ENCODE data around the gene TLR4. TPM values are rescaled to one million over a fixed set of nuclear protein-coding genes. Genes with fewer than 3 reads are reported as not detected.

Gene TLR4
- total and polyA plus RNA-seq, 2 of the 4 experiments (the other 2 are of a cell fraction), result under 0.01 TPM; not detected in 1

DNA sequence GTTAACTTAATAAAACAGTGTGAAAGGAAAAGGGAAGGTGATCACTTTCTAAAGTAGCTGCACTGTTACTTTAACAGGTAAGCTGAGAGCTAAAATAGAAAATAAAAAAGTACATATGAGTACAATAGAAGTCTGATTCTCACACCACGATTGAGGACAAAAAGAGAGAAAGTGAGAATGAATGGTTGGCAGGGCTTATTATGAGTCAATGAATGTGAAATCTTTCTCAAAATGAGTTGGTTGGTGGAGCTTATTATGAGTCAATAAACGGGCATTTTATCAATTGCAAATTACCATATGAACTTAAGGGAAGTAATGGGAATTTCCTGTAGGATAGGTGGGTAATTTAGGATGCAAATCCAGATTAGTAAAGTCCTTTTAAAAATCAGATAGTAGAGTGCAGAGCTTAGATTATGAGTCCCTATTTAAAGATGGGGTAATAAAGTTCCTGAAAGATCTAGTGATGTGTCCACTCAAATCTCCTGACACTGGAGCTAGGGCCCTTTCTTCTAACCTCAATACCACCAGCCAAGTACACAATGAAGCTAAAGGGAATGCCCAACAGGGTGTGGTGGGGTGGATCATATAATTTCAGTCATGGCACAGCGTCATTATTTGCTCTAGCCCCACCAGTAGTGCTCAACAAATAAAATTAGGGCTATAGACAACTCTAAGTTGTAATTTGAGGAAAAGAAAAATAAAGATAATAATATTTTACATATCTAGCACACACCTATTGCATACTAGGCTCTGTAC is 21.1 kb upstream of the TLR4 start:
- no peak overlapping the region for H2BK120ac ChIP-seq (ENCODE audit: low read depth, low read length)
- DNase-seq, result no peak
- TF ChIP-seq MAZ (IDR thresholded peaks at IDR 0.05; ENCODE audit: borderline replicate concordance, low read depth, low read length), result no peak
- no peak for TF ChIP-seq CHD1 (IDR thresholded peaks at IDR 0.05; ENCODE audit: low read depth, low read length)
- TF ChIP-seq RCOR1 (IDR thresholded peaks at IDR 0.05; ENCODE audit: insufficient replicate concordance, low read length), result no peak
- no peak for TF ChIP-seq MAFK (IDR thresholded peaks at IDR 0.05; ENCODE audit: low read depth, low read length)
- no peak for TF ChIP-seq RFX5 (IDR thresholded peaks at IDR 0.05; ENCODE audit: low read depth, low read length)
- TF ChIP-seq CEBPB (IDR thresholded peaks at IDR 0.05; ENCODE audit: low read depth, low read length), result no peak
- no peak for TF ChIP-seq SMC3 (IDR thresholded peaks at IDR 0.05; ENCODE audit: low read depth, low read length)
- no peak for TF ChIP-seq BHLHE40 (IDR thresholded peaks at IDR 0.05; ENCODE audit: low read depth, low read length)
- TF ChIP-seq CTCF (conservative IDR thresholded peaks at IDR 0.05; ENCODE audit: low read depth, low read length), result no peak
- TF ChIP-seq, protein P1, sequence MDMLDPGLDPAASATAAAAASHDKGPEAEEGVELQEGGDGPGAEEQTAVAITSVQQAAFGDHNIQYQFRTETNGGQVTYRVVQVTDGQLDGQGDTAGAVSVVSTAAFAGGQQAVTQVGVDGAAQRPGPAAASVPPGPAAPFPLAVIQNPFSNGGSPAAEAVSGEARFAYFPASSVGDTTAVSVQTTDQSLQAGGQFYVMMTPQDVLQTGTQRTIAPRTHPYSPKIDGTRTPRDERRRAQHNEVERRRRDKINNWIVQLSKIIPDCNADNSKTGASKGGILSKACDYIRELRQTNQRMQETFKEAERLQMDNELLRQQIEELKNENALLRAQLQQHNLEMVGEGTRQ (IDR thresholded peaks at IDR 0.05; ENCODE audit: low read depth, low read length), result no peak
- no peak for TF ChIP-seq POLR2A (IDR thresholded peaks at IDR 0.05; ENCODE audit: low read depth, low read length)
- TF ChIP-seq MXI1 (IDR thresholded peaks at IDR 0.05; ENCODE audit: borderline replicate concordance, low read depth, low read length), result no peak
- TF ChIP-seq RAD21 (IDR thresholded peaks at IDR 0.05; ENCODE audit: low read length), result no peak
- TF ChIP-seq FOS (IDR thresholded peaks at IDR 0.05; ENCODE audit: low read depth, low read length), result no peak
- TF ChIP-seq NFE2L2 (IDR thresholded peaks at IDR 0.05; ENCODE audit: low read depth, low read length), result no peak
- TF ChIP-seq ELK1 (IDR thresholded peaks at IDR 0.05; ENCODE audit: borderline replicate concordance, low read depth, low read length), result no peak
- intact Hi-C loops (cut with micrococcal nuclease) (no loop called here), dilution Hi-C loops (cut with HindIII; ENCODE audit: low sequenced_read_pairs, unreplicated experiment) (no loop called here), in situ Hi-C loops (cut with MboI; ENCODE audit: low sequenced_read_pairs) (no loop called here)
- H3K18ac ChIP-seq (ENCODE audit: low read depth, low read length), result no peak overlapping the region
- no peaks in the 10 kb centered on the region for H4K20me1 ChIP-seq (ENCODE audit: insufficient read depth, low read length)
- no peak overlapping the region for H3K56ac ChIP-seq (ENCODE audit: extremely low read depth, insufficient read depth, low read length)
- no CpG with 5 or more reads among the region's 3 CpGs for WGBS, 2 experiments (ENCODE audit: extremely low coverage in 2 of 2, insufficient read length in 1 of 2)
- H3K27me3 ChIP-seq (ENCODE audit: control insufficient read depth, insufficient read depth, low read length), result no peaks in the 10 kb centered on the region
- ATAC-seq (ENCODE audit: low read depth), result no peak
- no peak overlapping the region for H3K4ac ChIP-seq (ENCODE audit: low read depth, low read length)
- no peaks in the 10 kb centered on the region for H3K36me3 ChIP-seq (ENCODE audit: control insufficient read depth, insufficient read depth, low read length)
- no peak overlapping the region for H2AK5ac ChIP-seq (ENCODE audit: low read depth, low read length)
- ChIA-PET POLR2A (ENCODE audit: unreplicated experiment) (no interaction called here), CTCF (no interaction called here)
- no peak overlapping the region for H4K8ac ChIP-seq (ENCODE audit: low read depth in 2 of 2, low read length in 2 of 2)
- no peaks in the 10 kb centered on the region for H3K79me1 ChIP-seq (ENCODE audit: low read depth in 1 of 2, low read length in 2 of 2)
- H3K9ac ChIP-seq (ENCODE audit: low read depth, low read length), result no peak overlapping the region
- no peak overlapping the region for H2BK20ac ChIP-seq (ENCODE audit: low read depth, low read length)
- no peak overlapping the region for H4K91ac ChIP-seq (ENCODE audit: insufficient read depth, low read depth, low read length)
- no peak overlapping the region for H2BK5ac ChIP-seq (ENCODE audit: low read depth, low read length, poor library complexity, severe bottlenecking)
- no peak overlapping the region for H2AK9ac ChIP-seq (replicated peaks; ENCODE audit: low read depth, low read length, poor library complexity)
- H3K4me1 ChIP-seq (ENCODE audit: control insufficient read depth, insufficient read depth, low read length), result no peaks in the 10 kb centered on the region
- H2BK15ac ChIP-seq (ENCODE audit: low read depth, low read length), result no peak overlapping the region
- H3K9me1 ChIP-seq (ENCODE audit: insufficient read depth, low read length), result no peaks in the 10 kb centered on the region
- H3K27ac ChIP-seq (ENCODE audit: insufficient read depth, low read length), result no peak overlapping the region
- H3K23ac ChIP-seq (ENCODE audit: low read depth, low read length), result no peak overlapping the region
- no peak overlapping the region for H2AFZ ChIP-seq (replicated peaks; ENCODE audit: low read length, poor library complexity)
- peaks cover 4% of the 10 kb centered on the region; the same call in 1 of the 2 replicates for H3K9me3 ChIP-seq (ENCODE audit: control insufficient read depth, insufficient read depth, low read length)
- no peak overlapping the region for H3K4me3 ChIP-seq (ENCODE audit: insufficient read depth, low read depth, low read length)
- no peak overlapping the region for H4K5ac ChIP-seq (ENCODE audit: low read depth, low read length)
- BruUV-seq (replicated peaks), result no TSS peak
- no peak overlapping the region for H3K4me2 ChIP-seq (ENCODE audit: low read depth, low read length)
- H3K14ac ChIP-seq (replicated peaks; ENCODE audit: low read depth, low read length), result no peak overlapping the region
